ENCODE measurements around the gene LRCH1. TPM values are rescaled to one million over a fixed set of nuclear protein-coding genes. Genes with fewer than 3 reads are reported as not detected.
"Not testable (repeated sequence)": the region's sequence is repeated elsewhere in the genome, so short reads cannot be mapped to it uniquely, and the experiment has no call there.

Gene LRCH1
- 10 to 100 TPM; 30.0 to 33.8 (median 32.2) TPM for polyA plus RNA-seq (ENCODE audit: insufficient read length in 3 of 3)
- long read RNA-seq, donor 1, full-length matches to known transcripts, result 2 of 2 reads
- long read RNA-seq, donor 1, partial matches to known transcripts, result 0 of 2 reads
- long read RNA-seq, donor 1, other reads (novel, unspliced or antisense), result 0 of 2 reads
- long read RNA-seq, donor 2, full-length matches to known transcripts, result 4 of 4 reads
- long read RNA-seq, donor 2, partial matches to known transcripts, result 0 of 4 reads
- long read RNA-seq, donor 2, other reads (novel, unspliced or antisense), result 0 of 4 reads
- long read RNA-seq, donor 3, full-length matches to known transcripts, result 4 of 4 reads
- long read RNA-seq, donor 3, partial matches to known transcripts, result 0 of 4 reads
- long read RNA-seq, donor 3, other reads (novel, unspliced or antisense), result 0 of 4 reads
- long read RNA-seq, donor 4, full-length matches to known transcripts, result 1 of 562 reads
- long read RNA-seq, donor 4, partial matches to known transcripts, result 301 of 562 reads
- long read RNA-seq, donor 4, other reads (novel, unspliced or antisense), result 260 of 562 reads
- long read RNA-seq, donor 5, full-length matches to known transcripts, result 3 of 10 reads
- long read RNA-seq, donor 5, partial matches to known transcripts, result 7 of 10 reads
- long read RNA-seq, donor 5, other reads (novel, unspliced or antisense), result 0 of 10 reads
- long read RNA-seq, donor 6, full-length matches to known transcripts, result 8 of 8 reads
- long read RNA-seq, donor 6, partial matches to known transcripts, result 0 of 8 reads
- long read RNA-seq, donor 6, other reads (novel, unspliced or antisense), result 0 of 8 reads
- long read RNA-seq, donor 7, full-length matches to known transcripts, result 5 of 5 reads
- long read RNA-seq, donor 7, partial matches to known transcripts, result 0 of 5 reads
- long read RNA-seq, donor 7, other reads (novel, unspliced or antisense), result 0 of 5 reads
- long read RNA-seq, donor 8, full-length matches to known transcripts, result 2 of 2 reads
- long read RNA-seq, donor 8, partial matches to known transcripts, result 0 of 2 reads
- long read RNA-seq, donor 8, other reads (novel, unspliced or antisense), result 0 of 2 reads
- long read RNA-seq, donor 9, full-length matches to known transcripts, result 2 of 27 reads
- long read RNA-seq, donor 9, partial matches to known transcripts, result 25 of 27 reads
- long read RNA-seq, donor 9, other reads (novel, unspliced or antisense), result 0 of 27 reads
- long read RNA-seq, donor 10, full-length matches to known transcripts, result 3 of 3 reads
- long read RNA-seq, donor 10, partial matches to known transcripts, result 0 of 3 reads
- long read RNA-seq, donor 10, other reads (novel, unspliced or antisense), result 0 of 3 reads
- long read RNA-seq, donor 11, full-length matches to known transcripts, result 5 of 5 reads
- long read RNA-seq, donor 11, partial matches to known transcripts, result 0 of 5 reads
- long read RNA-seq, donor 11, other reads (novel, unspliced or antisense), result 0 of 5 reads
- long read RNA-seq, donor 12, full-length matches to known transcripts, result 7 of 7 reads
- long read RNA-seq, donor 12, partial matches to known transcripts, result 0 of 7 reads
- long read RNA-seq, donor 12, other reads (novel, unspliced or antisense), result 0 of 7 reads
- long read RNA-seq, donor 13, full-length matches to known transcripts, result 3 of 3 reads
- long read RNA-seq, donor 13, partial matches to known transcripts, result 0 of 3 reads
- long read RNA-seq, donor 13, other reads (novel, unspliced or antisense), result 0 of 3 reads
- long read RNA-seq, donor 14, result 0 reads
- long read RNA-seq, donor 15, result 0 reads
- long read RNA-seq, donor 16, full-length matches to known transcripts, result 2 of 9 reads
- long read RNA-seq, donor 16, partial matches to known transcripts, result 7 of 9 reads
- long read RNA-seq, donor 16, other reads (novel, unspliced or antisense), result 0 of 9 reads

- peak; percentile 90 for DNase-seq
These were observed at the start of gene LRCH1 for GRCh38 chr13:46552889-46553520. Gene LRCH1, plus strand, starts transcription at chr13:46553170. Its CDS starts 227 bp downstream, at chr13:46553397.

- no peak for DNase-seq
These were observed 48.9 kb upstream of the LRCH1 start for GRCh38 chr13:46504036-46504435.

GRCh38 chr13:46507981-46508380 is 45.0 kb upstream of the LRCH1 start:
- DNase-seq, result no peak

GRCh38 chr13:46509981-46510380 is 43.0 kb upstream of the LRCH1 start:
- DNase-seq, result no peak

GRCh38 chr13:46515803-46516202 is 37.2 kb upstream of the LRCH1 start:
- no peak for DNase-seq

GRCh38 chr13:46516599-46517338 is 36.2 kb upstream of the LRCH1 start:
- DNase-seq, result peak; percentile 72

GRCh38 chr13:46517748-46518147 is 35.2 kb upstream of the LRCH1 start:
- DNase-seq, result not testable (repeated sequence)

- DNase-seq, result no peak
These were observed 33.8 kb upstream of the LRCH1 start for GRCh38 chr13:46519182-46519581.

- no peak for DNase-seq
These were observed 32.8 kb upstream of the LRCH1 start for GRCh38 chr13:46520166-46520565.

- DNase-seq, result no peak
These were observed 31.5 kb upstream of the LRCH1 start for GRCh38 chr13:46521486-46521885.

- DNase-seq, result no peak
These were observed 30.8 kb upstream of the LRCH1 start for GRCh38 chr13:46521921-46522747.

- no peak for DNase-seq
These were observed 30.3 kb upstream of the LRCH1 start for GRCh38 chr13:46522748-46523030.

GRCh38 chr13:46523972-46524752 is 28.8 kb upstream of the LRCH1 start:
- no peak for DNase-seq

- DNase-seq, result no peak
These were observed 26.8 kb upstream of the LRCH1 start for GRCh38 chr13:46526100-46526735.

GRCh38 chr13:46526740-46527139 is 26.2 kb upstream of the LRCH1 start:
- no peak for DNase-seq

- DNase-seq, result no peak
These were observed 25.7 kb upstream of the LRCH1 start for GRCh38 chr13:46527237-46527636.

- no peak for DNase-seq
These were observed 23.6 kb upstream of the LRCH1 start for GRCh38 chr13:46529216-46529919.
